ENCODE results near the gene STK32C.

Gene STK32C

GRCh38 chr10:132204078-132204780, 103.5 kb downstream of the STK32C start:
- POLR2A ChIA-PET: no interaction called here
- DNase-seq (ENCODE audit: extremely low spot score): no peak
- CTCF ChIA-PET: no interaction called here
- TF ChIP-seq FOXA1 (IDR thresholded peaks at IDR 0.05) (no peak), L3MBTL2 (conservative IDR thresholded peaks at IDR 0.05) (no peak), NFRKB (IDR thresholded peaks at IDR 0.05) (no peak), HDGF (IDR thresholded peaks at IDR 0.05; ENCODE audit: borderline replicate concordance) (no peak), FOXM1 (IDR thresholded peaks at IDR 0.05; ENCODE audit: borderline replicate concordance) (no peak), SP1 (IDR thresholded peaks at IDR 0.05) (no peak), CTBP1 (IDR thresholded peaks at IDR 0.05; ENCODE audit: borderline replicate concordance) (no peak), FOXK2 (IDR thresholded peaks at IDR 0.05) (no peak), ARNT (IDR thresholded peaks at IDR 0.05) (no peak), ZNF384 (IDR thresholded peaks at IDR 0.05) (no peak)
- TF ChIP-seq, protein P1, sequence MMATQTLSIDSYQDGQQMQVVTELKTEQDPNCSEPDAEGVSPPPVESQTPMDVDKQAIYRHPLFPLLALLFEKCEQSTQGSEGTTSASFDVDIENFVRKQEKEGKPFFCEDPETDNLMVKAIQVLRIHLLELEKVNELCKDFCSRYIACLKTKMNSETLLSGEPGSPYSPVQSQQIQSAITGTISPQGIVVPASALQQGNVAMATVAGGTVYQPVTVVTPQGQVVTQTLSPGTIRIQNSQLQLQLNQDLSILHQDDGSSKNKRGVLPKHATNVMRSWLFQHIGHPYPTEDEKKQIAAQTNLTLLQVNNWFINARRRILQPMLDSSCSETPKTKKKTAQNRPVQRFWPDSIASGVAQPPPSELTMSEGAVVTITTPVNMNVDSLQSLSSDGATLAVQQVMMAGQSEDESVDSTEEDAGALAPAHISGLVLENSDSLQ (IDR thresholded peaks at IDR 0.05): no peak

DNA sequence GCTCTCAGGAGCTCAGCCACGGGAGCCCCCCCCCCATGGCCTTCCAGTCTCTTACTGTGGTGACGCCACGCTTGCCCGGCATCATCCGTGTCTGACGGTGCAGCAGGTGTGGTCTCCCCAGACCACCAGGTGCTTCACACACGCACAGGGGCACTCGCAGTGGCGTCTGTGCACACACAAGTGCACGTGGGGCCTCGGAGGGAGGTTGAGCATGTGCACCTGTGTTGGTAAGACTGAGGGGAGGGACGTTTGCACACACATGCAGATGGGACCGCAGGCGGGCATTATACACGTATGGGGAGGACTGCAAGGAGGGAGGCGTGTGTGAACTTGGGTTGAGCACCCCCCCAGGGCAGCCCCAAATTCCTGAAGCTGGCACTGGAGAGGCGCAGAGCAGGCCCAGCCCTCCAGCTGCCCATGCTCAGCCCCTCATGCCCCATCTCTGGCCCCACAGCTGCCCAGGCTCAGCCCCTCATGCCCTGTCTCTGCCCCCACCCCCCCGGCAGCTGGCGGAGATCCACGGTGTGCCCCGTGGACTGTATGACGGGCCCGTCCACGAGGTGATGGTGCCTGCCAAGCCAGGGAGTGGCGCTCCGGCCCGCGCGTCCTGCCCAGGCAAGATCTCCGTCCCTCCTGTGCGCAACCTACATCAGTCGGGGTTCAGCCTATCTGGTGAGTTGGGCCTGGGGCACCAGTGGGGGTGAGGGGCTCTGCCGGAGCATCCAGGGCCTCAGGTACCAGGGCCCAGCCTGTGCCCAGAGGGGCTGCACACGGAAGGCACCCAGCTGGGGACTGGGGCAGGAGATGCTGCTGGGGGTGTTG, 104.3 kb downstream of the STK32C start:
- DNase-seq (ENCODE audit: extremely low spot score): no peak
- TF ChIP-seq CTBP1 (IDR thresholded peaks at IDR 0.05; ENCODE audit: borderline replicate concordance): no peak
- TF ChIP-seq ARNT (IDR thresholded peaks at IDR 0.05): no peak
- TF ChIP-seq TARDBP (IDR thresholded peaks at IDR 0.05): no peak
- CTCF ChIA-PET: no interaction called here
- POLR2A ChIA-PET: no interaction called here

- no peak for TF ChIP-seq SP1 (IDR thresholded peaks at IDR 0.05)
- TF ChIP-seq SUZ12 (IDR thresholded peaks at IDR 0.05): no peak
- TF ChIP-seq NFRKB (IDR thresholded peaks at IDR 0.05): no peak
- TF ChIP-seq CTBP1 (IDR thresholded peaks at IDR 0.05; ENCODE audit: borderline replicate concordance): no peak
- TF ChIP-seq L3MBTL2 (conservative IDR thresholded peaks at IDR 0.05): no peak
- CTCF ChIA-PET: no interaction called here
- POLR2A ChIA-PET: no interaction called here
- DNase-seq (ENCODE audit: extremely low spot score): no peak
Measured at GRCh38 chr10:132202070-132202970, 105.4 kb downstream of the STK32C start.

DNA sequence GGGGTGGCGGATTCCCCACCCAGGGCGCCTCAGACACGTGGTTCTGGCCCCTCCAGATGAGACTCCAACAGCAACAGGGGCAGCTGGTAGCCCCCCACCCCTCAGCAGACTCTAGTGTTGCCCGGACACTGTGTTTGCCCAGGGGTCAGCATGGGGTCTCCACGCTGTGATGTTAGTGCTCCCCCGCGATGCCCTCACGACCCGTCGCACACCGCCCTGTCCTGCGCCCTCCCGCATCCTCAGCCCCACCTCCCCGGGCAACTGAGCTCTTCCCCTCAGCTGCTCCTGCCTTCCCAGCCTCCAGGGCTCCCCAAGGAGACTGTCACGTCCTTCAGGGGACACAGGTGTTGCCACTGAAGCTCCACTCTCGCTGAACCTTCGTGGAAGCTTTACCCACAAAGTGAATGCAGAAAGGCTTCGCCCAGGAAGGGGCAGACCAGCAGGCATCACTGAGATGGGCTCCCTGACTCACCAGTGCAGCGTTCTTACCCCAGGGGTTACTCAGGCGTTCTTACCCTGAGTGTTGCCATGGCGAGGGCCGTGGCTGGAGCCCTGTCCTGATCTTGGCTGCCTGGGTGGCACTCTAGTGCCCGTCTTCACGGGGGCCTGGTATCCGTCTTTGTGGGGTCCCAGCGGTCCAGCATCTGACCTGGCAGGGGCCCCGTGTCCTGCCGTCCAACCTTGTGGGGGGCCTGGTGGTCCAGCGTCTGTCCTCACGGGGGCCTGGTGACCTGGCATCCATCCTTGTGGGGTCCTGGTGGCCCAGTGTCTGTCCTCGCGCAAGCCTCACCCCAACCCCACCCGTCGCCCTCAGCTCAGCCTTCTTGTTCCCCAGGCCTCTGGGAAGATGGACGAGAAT, 106.4 kb downstream of the STK32C start:
- ChIA-PET POLR2A (no interaction called here), CTCF (interaction anchor here (0.5 kb wide), 1 partner anchor 11 kb away, joined by 3 read pairs; no protein-coding TSS in a partner anchor)
- no peak for DNase-seq (ENCODE audit: extremely low spot score)
- no peak for TF ChIP-seq ELF4 (IDR thresholded peaks at IDR 0.05)
- TF ChIP-seq HDGF (IDR thresholded peaks at IDR 0.05; ENCODE audit: borderline replicate concordance): no peak
- no peak for TF ChIP-seq ARNT (IDR thresholded peaks at IDR 0.05)
- no peak for TF ChIP-seq SP1 (IDR thresholded peaks at IDR 0.05)
- no peak for TF ChIP-seq TARDBP (IDR thresholded peaks at IDR 0.05)

GRCh38 chr10:132200344-132201110, 107.2 kb downstream of the STK32C start:
- ChIA-PET CTCF (no interaction called here), POLR2A (no interaction called here)
- no peak for DNase-seq (ENCODE audit: extremely low spot score)
- no peak for TF ChIP-seq CTBP1 (IDR thresholded peaks at IDR 0.05; ENCODE audit: borderline replicate concordance)
- TF ChIP-seq FOXA1 (IDR thresholded peaks at IDR 0.05): no peak
- no peak for TF ChIP-seq ZNF384 (IDR thresholded peaks at IDR 0.05)
- TF ChIP-seq BHLHE40 (IDR thresholded peaks at IDR 0.05; ENCODE audit: borderline replicate concordance): no peak
- no peak for TF ChIP-seq HDGF (IDR thresholded peaks at IDR 0.05; ENCODE audit: borderline replicate concordance)
- TF ChIP-seq, protein P1 (IDR thresholded peaks at IDR 0.05): no peak
- TF ChIP-seq ELF4 (IDR thresholded peaks at IDR 0.05): no peak
- TF ChIP-seq SUZ12 (IDR thresholded peaks at IDR 0.05): no peak
- no peak for TF ChIP-seq LEF1 (IDR thresholded peaks at IDR 0.05; ENCODE audit: borderline replicate concordance)
- TF ChIP-seq TARDBP (IDR thresholded peaks at IDR 0.05): no peak
- no peak for TF ChIP-seq ARNT (IDR thresholded peaks at IDR 0.05)
- TF ChIP-seq FOXK2 (IDR thresholded peaks at IDR 0.05): no peak
- TF ChIP-seq SP1 (IDR thresholded peaks at IDR 0.05): no peak
- TF ChIP-seq L3MBTL2 (conservative IDR thresholded peaks at IDR 0.05): no peak
- TF ChIP-seq FOXM1 (IDR thresholded peaks at IDR 0.05; ENCODE audit: borderline replicate concordance): no peak
- TF ChIP-seq NFRKB (IDR thresholded peaks at IDR 0.05): no peak

Measured in HEK293T (cell line).